ENCODE results near the gene ASGR2.

DNA sequence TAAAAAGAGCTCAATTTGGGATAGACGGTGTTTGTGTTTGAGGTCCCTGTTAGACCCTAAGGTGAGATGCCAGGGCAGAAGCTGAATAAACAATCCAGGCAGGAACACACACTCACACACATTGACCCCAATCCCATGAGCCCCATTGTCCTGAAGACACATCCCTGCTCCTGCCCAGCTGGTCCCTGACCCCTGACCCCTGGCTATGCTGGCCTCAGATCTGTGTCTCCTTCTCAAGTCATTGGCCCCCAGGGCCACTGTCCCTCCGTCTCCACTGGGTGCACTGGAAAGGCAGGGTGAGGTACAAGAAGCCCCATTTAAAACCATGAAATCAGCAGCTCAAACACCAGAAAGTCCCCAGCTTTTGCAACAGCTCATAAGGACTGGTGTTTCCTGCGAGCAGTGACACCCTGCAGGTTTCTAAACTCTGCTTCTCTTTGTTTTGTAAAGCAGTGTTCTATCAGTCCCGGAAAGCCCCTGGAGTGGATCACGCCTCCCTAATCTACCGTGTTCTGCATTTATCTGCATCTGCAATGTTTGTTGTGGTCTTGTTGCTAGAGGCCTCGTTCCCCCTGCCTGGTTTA, 18.0 kb upstream of the ASGR2 start:
- TF ChIP-seq POLR2AphosphoS5 (IDR thresholded peaks at IDR 0.05) (no peak), EP300 (IDR thresholded peaks at IDR 0.05) (no peak), POLR2A (IDR thresholded peaks at IDR 0.05) (no peak)

Measured in stomach (tissue), 4 donors.